Adipose tissue (tissue), 3 donors: ENCODE measurements around the gene CPXM2. TPM values are rescaled to one million over a fixed set of nuclear protein-coding genes. Genes with fewer than 3 reads are reported as not detected.

Source experiments
- H3K27ac ChIP-seq: one replicate; pipeline ENCODE4 v1.5.1; 2013; ENCODE audit warnings: low read depth, low read length
- WGBS, 3 donors: extraction: QIAGEN DNeasy Blood & Tissue Kit; methylation state at CpG; one replicate each; pipeline ENCODE4 v1.1.7; 2013; 5-methylcytosine and 5-hydroxymethylcytosine counted together
- polyA plus RNA-seq, 3 donors: library from polyadenylated mRNA; stranded (reverse); fragments of 200-250 nt; gene quantifications; one replicate each; pipeline ENCODE4 v1.2.3, GENCODE V29; 2013
- donor health status: healthy with polysubstance abuse.
- donor health status: Bipolar disorder and iron deficiency.
- donor health status: healthy.

The CPXM2 gene
- 10 to 100 TPM in 1 of 3 donors, 1 to 10 TPM in 1, under 1 TPM in 1; 0.82 to 11.6 (median 4.7) TPM for polyA plus RNA-seq

DNA sequence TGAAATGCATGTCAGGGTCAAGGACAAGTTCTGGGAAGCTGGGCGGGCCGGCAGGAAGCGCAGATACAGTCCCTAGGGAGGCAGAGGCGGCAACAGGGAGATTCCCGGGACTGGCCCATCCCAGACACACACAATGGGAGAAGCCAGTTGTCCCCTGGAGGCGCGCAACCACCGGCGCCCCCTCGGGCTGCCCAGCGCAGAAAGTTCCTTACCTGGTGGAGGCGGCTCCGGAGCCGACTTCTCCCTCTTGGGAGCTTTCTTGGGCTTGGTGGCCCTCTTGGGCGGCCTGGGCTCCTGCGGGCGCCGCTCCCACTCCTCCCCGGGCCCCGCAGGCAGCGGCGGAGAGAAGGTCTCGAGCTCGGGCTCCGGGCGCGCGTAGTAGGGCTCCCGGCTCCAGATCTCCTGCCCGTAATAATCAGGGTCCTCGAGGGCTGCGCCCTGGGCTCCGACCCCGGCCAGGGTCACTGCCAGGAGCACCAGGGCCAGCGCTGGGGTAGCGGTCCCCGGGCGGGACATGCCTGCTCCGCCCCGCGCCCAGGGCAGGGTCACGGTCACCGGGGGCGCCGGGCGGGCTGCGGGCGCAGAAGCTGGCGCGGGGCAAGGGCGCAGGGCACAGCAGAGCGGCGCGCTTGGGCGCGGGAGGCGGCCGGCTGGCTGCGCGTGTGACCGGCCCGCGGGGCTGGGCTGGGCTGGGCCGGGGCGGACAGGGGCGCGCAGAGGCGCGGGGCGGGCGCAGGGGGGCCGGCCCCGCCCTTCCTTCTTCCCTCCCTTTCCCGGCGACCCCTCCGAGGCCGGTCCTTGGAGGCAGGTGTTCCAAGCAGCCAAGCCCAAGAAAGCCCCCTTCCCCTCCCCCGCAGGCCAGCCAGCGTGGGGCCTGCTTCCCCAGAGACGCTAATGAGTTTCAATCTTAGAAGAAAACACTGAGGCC lies at the start of gene CPXM2:
CPXM2 (minus strand) TSS at position 664 of the 928 bp plus-strand sequence; CDS start at position 516, 148 bp downstream.
- WGBS, 3 donors, result 1 to 7% (median 5%) methylated on average over 43 to 80 of the region's 80 CpGs

DNA sequence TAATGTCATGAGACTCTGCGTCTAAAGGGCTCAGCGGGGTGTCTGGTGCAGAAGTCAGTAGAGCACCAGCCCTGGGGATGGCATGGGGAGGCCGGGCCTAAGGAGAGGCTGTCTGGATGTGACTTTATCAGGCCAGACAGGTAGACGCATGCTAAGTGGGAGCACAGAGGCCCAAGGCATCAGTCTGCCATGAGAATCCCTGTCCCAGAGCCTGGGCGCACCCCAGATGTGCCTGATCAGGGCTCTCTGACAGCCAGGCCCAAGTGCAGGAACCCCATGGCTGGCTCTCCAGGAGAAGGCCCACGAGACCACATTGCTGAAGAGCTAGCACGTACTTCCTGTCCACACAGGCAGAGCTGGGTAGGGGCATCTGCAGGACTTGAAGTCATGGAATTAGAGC lies 48.0 kb upstream of the CPXM2 start:
- WGBS, 3 donors, result 79 to 93% (median 92%) methylated on average over 7 of the region's 7 CpGs
- no peak overlapping the region for H3K27ac ChIP-seq

More for the DNA sequence above, at the start of gene CPXM2:
- H3K27ac ChIP-seq, result no peak within 1 kb of the TSS

GRCh38 chr10:123938890-123939289 lies 47.3 kb upstream of the CPXM2 start:
- no peak overlapping the region for H3K27ac ChIP-seq
- WGBS, 3 donors, result 79 to 95% (median 86%) methylated on average over 4 of the region's 4 CpGs

GRCh38 chr10:123936426-123936825 lies 44.8 kb upstream of the CPXM2 start:
- H3K27ac ChIP-seq, result no peak overlapping the region
- 45 to 68% (median 58%) methylated on average over 5 of the region's 5 CpGs for WGBS, 3 donors

DNA sequence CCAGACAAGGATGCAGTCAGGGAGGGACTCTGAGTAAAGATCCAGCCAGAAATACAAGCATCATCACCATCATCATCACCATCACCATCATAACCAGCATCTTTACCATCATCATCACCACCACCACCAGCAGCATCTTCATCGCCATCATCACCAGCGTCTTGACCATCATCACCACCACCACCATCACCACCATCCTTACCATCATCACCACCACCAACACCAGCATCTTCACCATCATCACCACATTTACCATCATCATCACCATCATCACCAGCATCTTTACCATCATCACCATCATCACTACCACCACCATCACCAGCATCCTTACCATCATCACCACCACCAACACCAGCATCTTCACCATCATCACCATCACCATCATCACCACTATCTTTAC lies 44.1 kb upstream of the CPXM2 start:
- 94 to 100% (median 97%) methylated on average over 2 of the region's 2 CpGs for WGBS, 3 donors
- no peak overlapping the region for H3K27ac ChIP-seq

GRCh38 chr10:123934846-123935245 lies 43.2 kb upstream of the CPXM2 start:
- WGBS, 3 donors, result 47 to 57% (median 53%) methylated on average over 4 of the region's 4 CpGs
- H3K27ac ChIP-seq, result no peak overlapping the region

DNA sequence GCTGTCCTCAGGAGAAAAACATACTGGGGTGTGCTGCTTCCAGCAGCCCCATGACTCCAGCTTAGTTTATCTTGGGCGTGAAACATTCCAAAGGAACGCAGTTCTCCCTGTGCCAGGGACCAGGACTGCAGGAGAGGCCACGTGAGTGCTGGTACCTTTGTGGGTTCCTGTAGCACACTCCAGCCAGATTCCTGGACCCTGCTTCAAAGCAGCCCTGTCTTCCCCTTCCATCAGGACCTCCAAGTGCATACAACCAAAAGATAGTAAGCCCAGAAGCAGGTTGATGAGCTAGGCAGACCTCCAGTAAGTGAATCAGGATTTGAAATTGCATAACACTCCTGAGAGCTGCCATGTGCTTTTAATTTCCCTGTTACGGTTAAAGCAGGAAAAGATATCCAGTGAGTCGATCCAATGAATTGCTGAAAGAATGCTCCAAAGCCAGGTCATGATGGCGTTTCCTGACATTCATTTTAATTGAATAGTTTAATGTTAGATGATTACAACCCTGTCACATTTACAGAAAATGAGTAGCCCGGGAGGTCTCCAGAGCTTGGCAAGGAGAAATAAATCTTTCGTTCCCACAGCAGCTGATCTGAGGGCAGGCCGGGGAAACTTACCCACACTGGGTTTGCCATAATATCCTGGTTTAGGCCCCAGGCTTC lies 38.9 kb upstream of the CPXM2 start:
- 64 to 72% (median 65%) methylated on average over 9 of the region's 9 CpGs for WGBS, 3 donors
- H3K27ac ChIP-seq, result no peak overlapping the region

GRCh38 chr10:123929791-123930190 lies 38.2 kb upstream of the CPXM2 start:
- no peak overlapping the region for H3K27ac ChIP-seq
- WGBS, 3 donors, result 54 to 72% (median 55%) methylated on average over 7 of the region's 7 CpGs

- 69 to 95% (median 76%) methylated on average over 2 of the region's 2 CpGs for WGBS, 3 donors
- H3K27ac ChIP-seq, result no peak overlapping the region
Observed at GRCh38 chr10:123928427-123928826, 36.8 kb upstream of the CPXM2 start.

- WGBS, 3 donors, result 57 to 69% (median 58%) methylated on average over 7 of the region's 7 CpGs
- no peak overlapping the region for H3K27ac ChIP-seq
Observed at GRCh38 chr10:123926401-123927264, 35.0 kb upstream of the CPXM2 start.

DNA sequence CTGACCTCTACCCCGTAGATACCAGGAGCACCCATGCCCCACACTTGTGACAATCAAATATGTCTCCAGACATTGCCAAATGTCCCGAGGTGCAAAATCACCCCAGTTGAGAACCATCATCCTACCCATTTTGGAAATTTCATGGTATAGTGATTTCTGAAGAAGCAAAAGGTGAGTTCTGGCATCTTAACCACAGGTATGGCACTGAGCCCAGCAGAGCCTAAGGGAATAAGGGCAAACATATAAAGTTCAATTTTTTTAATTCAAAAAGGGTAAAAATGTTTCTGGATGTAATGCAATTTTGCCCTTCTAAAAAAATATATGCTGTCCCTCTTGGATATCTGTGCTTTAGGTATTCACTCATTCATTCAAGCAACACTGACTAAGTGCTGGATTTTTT lies 30.5 kb upstream of the CPXM2 start:
- WGBS, 3 donors, result 49 to 76% (median 67%) methylated on average over 2 of the region's 2 CpGs

GRCh38 chr10:123916775-123917174 lies 25.2 kb upstream of the CPXM2 start:
- WGBS, 3 donors, result 58 to 77% (median 62%) methylated on average over 3 of the region's 3 CpGs
- H3K27ac ChIP-seq, result no peak overlapping the region

More for the DNA sequence above, 30.5 kb upstream of the CPXM2 start:
- H3K27ac ChIP-seq, result no peak overlapping the region

DNA sequence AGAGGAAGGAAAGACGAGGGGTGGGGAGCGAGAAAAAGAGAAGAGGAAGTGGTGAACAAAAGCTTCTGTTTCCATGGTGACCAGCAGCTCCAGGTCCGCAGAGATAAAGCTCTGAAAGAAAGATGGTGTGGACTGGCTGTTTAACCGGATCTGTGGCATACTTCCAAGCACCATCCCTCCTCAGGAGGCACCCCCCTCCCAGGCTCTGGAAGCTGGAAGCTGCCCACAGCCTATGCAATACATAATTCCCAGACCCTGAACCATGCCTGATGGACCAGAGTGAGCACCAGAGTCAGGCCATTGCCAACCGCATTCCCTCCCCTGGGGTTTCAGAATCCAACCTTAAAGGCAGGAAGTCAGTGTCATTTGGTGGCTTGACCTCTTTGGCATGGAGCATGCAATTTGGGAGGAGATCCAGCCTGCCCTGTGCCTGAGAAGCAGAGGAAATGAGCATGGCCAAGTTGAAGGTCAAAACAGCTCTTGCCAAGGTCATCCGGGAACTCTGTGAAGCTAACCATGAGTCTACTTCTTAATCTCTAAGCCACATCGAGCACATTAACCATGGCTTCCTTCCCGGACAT lies 22.2 kb upstream of the CPXM2 start:
- 20 to 33% (median 23%) methylated on average over 8 of the region's 8 CpGs for WGBS, 3 donors
- H3K27ac ChIP-seq, result no peak overlapping the region

DNA sequence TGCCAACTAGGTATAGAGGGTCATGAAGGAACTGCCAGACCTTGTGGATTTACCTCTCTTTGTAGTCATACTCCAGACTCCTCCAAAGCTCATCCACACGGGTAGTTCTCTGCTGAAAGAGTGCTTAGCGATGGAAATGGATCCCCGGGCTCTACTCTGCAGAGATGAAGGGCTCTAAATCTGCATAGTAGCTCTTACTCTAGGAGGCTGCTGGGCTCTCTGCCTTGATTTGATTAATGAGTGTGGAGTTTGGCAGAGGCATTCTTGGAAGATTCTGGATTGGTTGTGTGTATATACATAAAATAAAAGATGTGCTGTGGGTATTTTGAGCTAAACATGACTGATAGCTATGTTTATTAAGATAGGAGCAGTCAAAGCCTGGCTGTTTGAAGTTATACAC lies 21.3 kb upstream of the CPXM2 start:
- no peak overlapping the region for H3K27ac ChIP-seq
- 24 to 45% (median 34%) methylated on average over 3 of the region's 3 CpGs for WGBS, 3 donors

- no peak overlapping the region for H3K27ac ChIP-seq
- WGBS, 3 donors, result 56 to 64% (median 58%) methylated on average over 4 of the region's 4 CpGs
Observed at GRCh38 chr10:123912466-123912865, 20.9 kb upstream of the CPXM2 start.

- WGBS, 3 donors, result 36 to 40% (median 40%) methylated on average over 9 of the region's 9 CpGs
- no peak overlapping the region for H3K27ac ChIP-seq
Observed at GRCh38 chr10:123911866-123912265, 20.3 kb upstream of the CPXM2 start.

DNA sequence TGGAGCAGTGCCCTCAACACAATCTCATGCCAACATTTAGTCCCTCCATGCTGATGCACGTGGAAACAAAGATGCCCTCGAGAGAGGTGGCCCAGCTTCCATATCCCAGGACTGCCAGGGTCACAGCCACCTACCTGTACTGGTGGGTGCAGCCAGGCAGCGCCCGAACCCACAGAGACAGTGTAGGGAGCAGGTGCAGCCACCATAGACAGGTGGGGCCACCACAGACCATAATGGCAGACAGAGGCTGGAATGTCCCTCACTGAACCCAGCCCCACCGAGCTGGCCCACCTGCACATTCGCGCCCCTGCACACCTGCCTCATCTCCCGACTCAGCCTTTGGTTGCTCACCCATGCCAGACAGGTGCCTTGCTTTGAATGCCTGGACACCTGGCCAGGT lies 18.3 kb upstream of the CPXM2 start:
- H3K27ac ChIP-seq, result no peak overlapping the region

DNA sequence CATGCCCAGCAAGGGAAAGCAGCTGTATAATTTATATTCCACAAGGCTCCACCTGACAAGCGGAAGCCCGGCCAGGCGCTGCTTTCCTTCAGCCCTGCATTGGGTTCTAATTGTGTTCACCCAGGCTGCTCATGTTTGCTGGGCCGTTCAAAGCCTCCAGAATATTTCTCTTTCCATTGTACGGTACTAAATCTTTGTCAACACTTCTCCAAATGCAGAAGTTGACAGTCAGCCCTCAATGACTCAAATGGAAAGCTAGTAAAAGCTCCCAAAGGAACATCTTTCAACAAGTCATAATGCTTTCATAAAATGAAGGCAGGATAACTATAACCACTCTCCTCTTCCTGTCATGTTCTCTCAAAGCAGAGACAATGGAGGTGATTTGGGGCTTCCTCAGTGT lies 17.8 kb upstream of the CPXM2 start:
- WGBS, 3 donors, result 53 to 64% (median 53%) methylated on average over 5 of the region's 5 CpGs

More for the DNA sequence above, 18.3 kb upstream of the CPXM2 start:
- 86 to 91% (median 90%) methylated on average over 8 of the region's 8 CpGs for WGBS, 3 donors

More for the DNA sequence above, 17.8 kb upstream of the CPXM2 start:
- no peak overlapping the region for H3K27ac ChIP-seq
